ENCODE measurements around the gene SOD3.

Gene SOD3

GRCh38 chr4:24845902-24846301 is 50.5 kb downstream of the SOD3 start:
- no peak for DNase-seq

- no peak for DNase-seq
Observed at GRCh38 chr4:24846716-24847115, 51.3 kb downstream of the SOD3 start.

- DNase-seq: no peak
Observed at GRCh38 chr4:24849351-24849750, 54.0 kb downstream of the SOD3 start.

GRCh38 chr4:24849756-24850155 is 54.4 kb downstream of the SOD3 start:
- no peak for DNase-seq
